MM.1S (cell line): ENCODE measurements around the gene COL18A1.

Experiments
- DNase-seq: peaks from one replicate; pipeline ENCODE4 v3.0.0-alpha.2; 2015
- H2AFZ ChIP-seq: fragments of 300-600 bp; sonication (generic); 2 replicates; pipeline ENCODE4 v1.6.0; 2016; ENCODE audit warnings: antibody characterized with exemption, low read length
- H3F3A ChIP-seq: fragments of 300-600 bp; sonication (generic); 2 replicates; pipeline ENCODE4 v1.6.1; 2016; ENCODE audit warnings: mild to moderate bottlenecking, antibody characterized with exemption, low read length, moderate library complexity, mixed read lengths; ENCODE audit not compliant: insufficient read depth
- H3K27ac ChIP-seq: fragments of 300-600 bp; sonication (generic); 2 replicates; pipeline ENCODE4 v1.5.1; 2016; ENCODE audit warnings: mild to moderate bottlenecking, low read length
- H3K27me3 ChIP-seq: fragments of 300-600 bp; sonication (generic); replicated peaks from 2 replicates; pipeline ENCODE4 v1.6.0; 2016; ENCODE audit warnings: low read length; ENCODE audit not compliant: insufficient read depth
- H3K36me3 ChIP-seq: fragments of 300-600 bp; sonication (generic); replicated peaks from 2 replicates; pipeline ENCODE4 v1.6.1; 2016; ENCODE audit warnings: mild to moderate bottlenecking, low read length, mixed read lengths; ENCODE audit not compliant: insufficient read depth
- H3K4me1 ChIP-seq: fragments of 300-600 bp; sonication (generic); 2 replicates; pipeline ENCODE4 v1.6.1; 2016; ENCODE audit warnings: low read length, mixed read lengths
- H3K4me2 ChIP-seq: fragments of 300-600 bp; sonication (generic); 2 replicates; pipeline ENCODE4 v1.6.0; 2016; ENCODE audit warnings: low read depth, low read length
- H3K4me3 ChIP-seq: fragments of 300-600 bp; sonication (generic); 2 replicates; pipeline ENCODE4 v1.5.1; 2016; ENCODE audit warnings: low read length, mixed read lengths
- H3K79me2 ChIP-seq: fragments of 300-600 bp; sonication (generic); 2 replicates; pipeline ENCODE4 v1.6.1; 2016; ENCODE audit warnings: mixed run types, low read length, mixed read lengths
- H3K9ac ChIP-seq: fragments of 300-600 bp; sonication (generic); 2 replicates; pipeline ENCODE4 v1.6.1; 2016; ENCODE audit warnings: low read length, mixed read lengths
- H3K9me2 ChIP-seq: fragments of 300-600 bp; sonication (generic); replicated peaks from 2 replicates; pipeline ENCODE4 v1.6.1; 2016; ENCODE audit warnings: mild to moderate bottlenecking, low read length, mixed read lengths; ENCODE audit not compliant: insufficient read depth
- H3K9me3 ChIP-seq: fragments of 300-600 bp; sonication (generic); replicated peaks from 2 replicates; pipeline ENCODE4 v1.6.1; 2016; ENCODE audit warnings: mild to moderate bottlenecking, low read length, mixed read lengths; ENCODE audit not compliant: insufficient read depth
- H4K20me1 ChIP-seq: fragments of 300-600 bp; sonication (generic); 2 replicates; pipeline ENCODE4 v1.6.1; 2016; ENCODE audit warnings: mild to moderate bottlenecking, low read length, moderate library complexity, mixed read lengths; ENCODE audit not compliant: insufficient read depth
- CTCF ChIP-seq: fragments of 300-600 bp; sonication (generic); IDR thresholded peaks from 2 replicates; pipeline ENCODE4 v1.5.1; 2016; ENCODE audit warnings: antibody characterized with exemption, low read length, mixed read lengths
- EZH2 ChIP-seq: fragments of 300-600 bp; sonication (generic); optimal IDR thresholded peaks from 2 replicates; pipeline ENCODE3; 2017; ENCODE audit warnings: low read depth, mild to moderate bottlenecking, antibody characterized with exemption, low read length, mixed read lengths
- EZH2phosphoT487 ChIP-seq: fragments of 300-600 bp; sonication (generic); IDR thresholded peaks from 2 replicates; pipeline ENCODE4 v1.6.1; 2018; ENCODE audit warnings: antibody characterized with exemption, low read length

Gene COL18A1

GRCh38 chr21:45537746-45538291 is 132.9 kb downstream of the COL18A1 start:
- peaks cover 6% of the 10 kb centered on the region; the same call in 1 of the 2 replicates for H3K4me1 ChIP-seq
- H2AFZ ChIP-seq: no peak overlapping the region
- H3K27ac ChIP-seq: no peak overlapping the region
- H3K9ac ChIP-seq: no peak overlapping the region
- H3K36me3 ChIP-seq: no peaks in the 10 kb centered on the region
- no peak overlapping the region for H3K4me2 ChIP-seq
- H3K4me3 ChIP-seq: no peak overlapping the region
- H3F3A ChIP-seq: no peaks in the 10 kb centered on the region
- no peaks in the 10 kb centered on the region for H3K27me3 ChIP-seq
- H3K9me2 ChIP-seq: no peaks in the 10 kb centered on the region
- no peak for DNase-seq
- H3K79me2 ChIP-seq: peaks cover 83% of the 10 kb centered on the region
- H4K20me1 ChIP-seq: no peaks in the 10 kb centered on the region
- H3K9me3 ChIP-seq: no peaks in the 10 kb centered on the region
- no peak for TF ChIP-seq CTCF
- TF ChIP-seq EZH2phosphoT487: no peak
- TF ChIP-seq EZH2: no peak

- Histone ChIP-seq H3K27ac (no peak overlapping the region), H3K27me3 (peaks cover 6% of the 10 kb centered on the region; the same call in 1 of the 2 replicates), H3K4me1 (peaks cover 6% of the 10 kb centered on the region; the same call in 1 of the 2 replicates), H4K20me1 (no peaks in the 10 kb centered on the region), H3F3A (no peaks in the 10 kb centered on the region), H3K79me2 (peaks cover 76% of the 10 kb centered on the region), H3K9me2 (no peaks in the 10 kb centered on the region), H3K9ac (no peak overlapping the region), H3K36me3 (no peaks in the 10 kb centered on the region), H3K4me2 (no peak overlapping the region), H3K4me3 (no peak overlapping the region), H3K9me3 (no peaks in the 10 kb centered on the region), H2AFZ (no peak overlapping the region)
- DNase-seq: no peak
- TF ChIP-seq EZH2 (no peak), CTCF (no peak), EZH2phosphoT487 (no peak)
Measured at GRCh38 chr21:45538381-45539045, 133.5 kb downstream of the COL18A1 start.

DNA sequence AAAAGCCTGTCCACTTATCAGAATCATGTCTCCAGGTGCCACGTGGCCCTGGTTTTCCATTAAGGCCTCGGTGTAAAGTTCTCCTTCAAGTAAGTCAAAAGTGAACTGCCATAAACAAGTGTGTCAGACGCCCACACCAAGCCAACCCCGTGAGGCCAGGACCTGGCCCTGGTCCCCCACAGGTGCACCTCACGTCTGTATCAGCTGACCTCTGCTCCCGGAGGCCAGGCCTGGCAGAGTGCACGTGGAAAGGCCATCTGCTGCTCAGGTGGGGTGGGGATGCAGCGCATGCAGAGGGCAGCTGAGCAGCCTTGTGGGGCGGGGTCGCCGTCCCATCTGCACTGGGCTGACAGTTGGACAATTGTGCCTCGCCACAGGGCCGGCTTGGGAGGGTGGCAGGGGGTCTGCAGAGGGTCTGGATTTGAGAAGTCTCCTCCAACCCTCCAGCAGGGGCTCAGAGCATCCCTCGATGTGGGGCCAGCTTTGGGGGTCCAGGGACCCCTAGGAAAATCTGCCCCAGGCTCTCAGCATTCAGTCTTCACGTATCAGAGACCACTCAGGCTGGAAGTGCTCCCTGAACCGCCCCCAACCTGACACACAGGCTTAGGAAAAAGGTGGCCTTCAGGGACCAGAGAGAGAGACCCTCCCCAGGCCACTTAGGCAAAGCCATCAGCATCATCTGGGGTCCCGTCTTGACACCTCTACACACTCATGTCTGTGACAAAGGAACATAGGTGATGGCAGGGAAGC is 134.3 kb downstream of the COL18A1 start:
- TF ChIP-seq CTCF: no peak
- TF ChIP-seq EZH2: no peak
- no peak for TF ChIP-seq EZH2phosphoT487
- Histone ChIP-seq H3K27me3 (peaks cover 9% of the 10 kb centered on the region; the same call in 1 of the 2 replicates), H3K9me2 (no peaks in the 10 kb centered on the region), H3K9me3 (no peaks in the 10 kb centered on the region), H3K4me1 (peaks cover 6% of the 10 kb centered on the region; the same call in 1 of the 2 replicates), H3K4me3 (no peak overlapping the region), H3K4me2 (no peak overlapping the region), H4K20me1 (no peaks in the 10 kb centered on the region), H2AFZ (no peak overlapping the region), H3K79me2 (peaks cover 69% of the 10 kb centered on the region), H3K27ac (no peak overlapping the region), H3K9ac (no peak overlapping the region), H3F3A (no peaks in the 10 kb centered on the region), H3K36me3 (no peaks in the 10 kb centered on the region)
- no peak for DNase-seq
